H9 (cell line): ENCODE results near the gene NLRP5. TPM values are rescaled to one million over a fixed set of nuclear protein-coding genes. Genes with fewer than 3 reads are reported as not detected.

Experiments used
- DNase-seq: peaks from one replicate; pipeline ENCODE4 v3.0.0-alpha.2; 2017
- H2AFZ ChIP-seq: one replicate; pipeline ENCODE4 v1.6.1; 2013; ENCODE audit warnings: mild to moderate bottlenecking, low read length, control low read depth, moderate library complexity
- H2AK5ac ChIP-seq: 2 replicates; pipeline ENCODE4 v1.6.1; 2013; ENCODE audit warnings: low read length, control low read depth, mixed read lengths; ENCODE audit not compliant: insufficient read length
- H2BK120ac ChIP-seq: one replicate; pipeline ENCODE4 v1.6.1; 2013; ENCODE audit warnings: low read depth, mild to moderate bottlenecking, low read length, control low read depth, inconsistent platforms; ENCODE audit not compliant: poor library complexity, severe bottlenecking
- H2BK12ac ChIP-seq: 2 replicates; pipeline ENCODE4 v1.6.1; 2013; ENCODE audit warnings: low read length, control low read depth, mixed read lengths, low read depth; ENCODE audit not compliant: insufficient read length
- H2BK15ac ChIP-seq: 2 replicates; pipeline ENCODE4 v1.6.1; 2013; ENCODE audit warnings: low read depth, low read length, control low read depth
- H2BK20ac ChIP-seq: one replicate; pipeline ENCODE4 v1.6.1; 2013; ENCODE audit warnings: low read depth, mild to moderate bottlenecking, low read length, control low read depth, inconsistent platforms; ENCODE audit not compliant: poor library complexity, severe bottlenecking
- H2BK5ac ChIP-seq: 2 replicates; pipeline ENCODE4 v1.6.1; 2013; ENCODE audit warnings: low read length, control low read depth, mixed read lengths; ENCODE audit not compliant: insufficient read length
- H3K14ac ChIP-seq: 2 replicates; pipeline ENCODE4 v1.6.1; 2013; ENCODE audit warnings: low read length, control low read depth; ENCODE audit not compliant: insufficient read depth
- H3K18ac ChIP-seq: 2 replicates; pipeline ENCODE4 v1.6.1; 2013; ENCODE audit warnings: low read depth, mild to moderate bottlenecking, mixed read lengths, low read length, control low read depth; ENCODE audit not compliant: insufficient read length
- H3K23ac ChIP-seq: 2 replicates; pipeline ENCODE4 v1.6.1; 2013; ENCODE audit warnings: low read length, control low read depth, mixed read lengths, low read depth; ENCODE audit not compliant: insufficient read length
- H3K23me2 ChIP-seq: 2 replicates; pipeline ENCODE4 v1.6.1; 2013; ENCODE audit warnings: low read depth, mild to moderate bottlenecking, mixed read lengths, low read length, control low read depth; ENCODE audit not compliant: insufficient read length, poor library complexity, severe bottlenecking
- H3K27ac ChIP-seq: 2 replicates; pipeline ENCODE4 v1.5.1; 2013; ENCODE audit warnings: low read length, control low read depth, mixed read lengths, low read depth; ENCODE audit not compliant: insufficient read length
- H3K27me3 ChIP-seq: 2 replicates; pipeline ENCODE4 v1.6.1; 2013; ENCODE audit warnings: low read length, control low read depth, inconsistent platforms; ENCODE audit not compliant: insufficient read depth
- H3K4ac ChIP-seq: 2 replicates; pipeline ENCODE4 v1.6.1; 2013; ENCODE audit warnings: low read depth, mild to moderate bottlenecking, control low read depth, inconsistent platforms, low read length, moderate library complexity
- H3K4me1 ChIP-seq: 2 replicates; pipeline ENCODE4 v1.6.1; 2013; ENCODE audit warnings: low read length, control low read depth, inconsistent platforms; ENCODE audit not compliant: insufficient read depth
- H3K4me2 ChIP-seq: 2 replicates; pipeline ENCODE4 v1.6.1; 2013; ENCODE audit warnings: low read length, control low read depth, mixed read lengths; ENCODE audit not compliant: insufficient read length, insufficient read depth
- H3K56ac ChIP-seq: 2 replicates; pipeline ENCODE4 v1.6.1; 2013; ENCODE audit warnings: low read depth, mild to moderate bottlenecking, mixed read lengths, low read length, control low read depth; ENCODE audit not compliant: insufficient read length
- H3K79me1 ChIP-seq: 2 replicates; pipeline ENCODE4 v1.6.1; 2013; ENCODE audit warnings: low read depth, mild to moderate bottlenecking, moderate library complexity, low read length, control low read depth, inconsistent platforms; ENCODE audit not compliant: insufficient read depth, poor library complexity, severe bottlenecking
- H3K79me2 ChIP-seq: 2 replicates; pipeline ENCODE4 v1.6.1; 2013; ENCODE audit warnings: low read length, control low read depth, inconsistent platforms; ENCODE audit not compliant: insufficient read depth
- H3K9ac ChIP-seq: 2 replicates; pipeline ENCODE4 v1.6.1; 2013; ENCODE audit warnings: low read length, control low read depth, mixed read lengths; ENCODE audit not compliant: insufficient read length; ENCODE audit errors: extremely low read depth
- H3K9me3 ChIP-seq: one replicate; pipeline ENCODE4 v1.6.1; 2013; ENCODE audit warnings: low read depth, low read length, inconsistent platforms; ENCODE audit not compliant: control insufficient read depth
- H3T11ph ChIP-seq: one replicate; pipeline ENCODE4 v1.6.1; 2013; ENCODE audit warnings: mild to moderate bottlenecking, low read length, control low read depth, inconsistent platforms
- H4K20me1 ChIP-seq: one replicate; pipeline ENCODE4 v1.6.1; 2013; ENCODE audit not compliant: control insufficient read depth, insufficient read length, insufficient read depth
- H4K5ac ChIP-seq: 2 replicates; pipeline ENCODE4 v1.6.1; 2013; ENCODE audit warnings: low read depth, mild to moderate bottlenecking, mixed read lengths, low read length, control low read depth; ENCODE audit not compliant: insufficient read length
- H4K8ac ChIP-seq: replicated peaks from 2 replicates; pipeline ENCODE4 v1.6.1; 2013; ENCODE audit warnings: low read length, control low read depth, mixed read lengths, low read depth; ENCODE audit not compliant: insufficient read length
- H4K91ac ChIP-seq: 2 replicates; pipeline ENCODE4 v1.6.1; 2013; ENCODE audit warnings: low read depth, mild to moderate bottlenecking, moderate library complexity, mixed read lengths, low read length, control low read depth; ENCODE audit not compliant: insufficient read length
- H3K27ac Mint-ChIP-seq, 3 experiments: 2 replicates in 2 of 3; 3 replicates in 1 of 3; pipeline ENCODE4 v1.8.0; 2020 to 2021; ENCODE audit warnings: mixed read lengths in 3 of 3, mild to moderate bottlenecking in 1 of 3, moderate library complexity in 1 of 3
- H3K27me3 Mint-ChIP-seq: 2 replicates; pipeline ENCODE4 v1.8.0; 2021; ENCODE audit warnings: low read depth, mild to moderate bottlenecking, moderate library complexity, mixed read lengths
- H3K36me3 Mint-ChIP-seq, 3 experiments: 2 replicates in 2 of 3; 3 replicates in 1 of 3; pipeline ENCODE4 v1.8.0; 2020 to 2021; ENCODE audit warnings: low read depth in 3 of 3, mixed read lengths in 3 of 3; ENCODE audit not compliant: insufficient read depth in 1 of 3
- H3K4me1 Mint-ChIP-seq, 2 experiments: 2 replicates each; pipeline ENCODE4 v1.8.0; 2020; ENCODE audit warnings: mixed read lengths in 2 of 2
- H3K4me3 Mint-ChIP-seq, 2 experiments: 2 replicates in 1 of 2; 3 replicates in 1 of 2; pipeline ENCODE4 v1.8.0; 2020 to 2021; ENCODE audit warnings: mild to moderate bottlenecking in 2 of 2, mixed read lengths in 2 of 2, moderate library complexity in 1 of 2
- H3K9me3 Mint-ChIP-seq, 2 experiments: 2 replicates in 1 of 2; 3 replicates in 1 of 2; pipeline ENCODE4 v1.8.0; 2020; ENCODE audit warnings: mild to moderate bottlenecking in 2 of 2, mixed read lengths in 2 of 2, moderate library complexity in 1 of 2
- CTCF ChIP-seq: fragments of 200-600 bp; sonication (generic); conservative IDR thresholded peaks from 3 replicates; pipeline ENCODE4 v1.8.0; 2021; ENCODE audit warnings: antibody characterized with exemption, mild to moderate bottlenecking
- WGBS: extraction: QIAGEN DNeasy Blood & Tissue Kit; methylation state at CpG from one replicate; pipeline ENCODE4 v1.1.7; 2013; ENCODE audit warnings: missing lambda C conversion rate, low lambda C conversion rate, mixed read lengths; ENCODE audit not compliant: insufficient read length; ENCODE audit errors: extremely low coverage; 5-methylcytosine and 5-hydroxymethylcytosine counted together
- total RNA-seq: library from RNA; stranded (reverse); gene quantifications from 2 replicates; pipeline ENCODE4 v1.2.1, GENCODE V29; 2021

The NLRP5 gene
- total RNA-seq, 1 experiment from 2014 or later, result not detected

- Histone ChIP-seq H4K91ac (no peak overlapping the region), H3K23ac (no peak overlapping the region), H2BK120ac (no peak overlapping the region), H2BK12ac (no peak overlapping the region), H4K20me1 (no peaks in the 10 kb centered on the region), H3K4me1 (no peaks in the 10 kb centered on the region), H4K5ac (no peak overlapping the region), H3K14ac (no peak overlapping the region), H4K8ac (no peak overlapping the region), H2AK5ac (no peak overlapping the region), H2BK5ac (no peak overlapping the region), H2BK20ac (no peak overlapping the region), H3K9ac (no peak overlapping the region), H3K4ac (no peak overlapping the region), H3K9me3 (no peaks in the 10 kb centered on the region), H3K79me2 (no peaks in the 10 kb centered on the region; the same call in 1 of the 2 replicates), H3T11ph (no peak overlapping the region), H3K18ac (no peak overlapping the region), H3K4me2 (no peak overlapping the region), H3K56ac (no peak overlapping the region), H3K79me1 (peaks cover 10% of the 10 kb centered on the region), H3K27me3 (no peaks in the 10 kb centered on the region), H3K27ac (no peak overlapping the region), H3K23me2 (no peaks in the 10 kb centered on the region), H2AFZ (no peak overlapping the region), H2BK15ac (no peak overlapping the region)
- Mint-ChIP-seq H3K4me3 (no peak overlapping the region), H3K36me3 (peaks cover 19 to 45% (median 34%) of the 10 kb centered on the region in 3 experiments), H3K27ac (no peak overlapping the region), H3K27me3 (no peaks in the 10 kb centered on the region; the same call in 1 of the 2 replicates), H3K4me1 (peaks cover 33 to 36% of the 10 kb centered on the region in 2 experiments), H3K9me3 (peaks cover 6 to 12% of the 10 kb centered on the region in 2 experiments; a peak in 3 of 5 replicates)
- TF ChIP-seq CTCF, result no peak
- no CpG with 5 or more reads among the region's 66 CpGs for WGBS
- no peak for DNase-seq
Measured at GRCh38 chr19:56088497-56089215, 102.1 kb downstream of the NLRP5 start.
